Measurements from ENCODE around the gene PLCL1. TPM values are rescaled to one million over a fixed set of nuclear protein-coding genes. Genes with fewer than 3 reads are reported as not detected.

Gene PLCL1
- total and polyA plus RNA-seq, 2 donors (not counting 3 experiments of a cell fraction or from before 2014, with no cell fraction given), result 0.79 to 3.4 TPM

DNA sequence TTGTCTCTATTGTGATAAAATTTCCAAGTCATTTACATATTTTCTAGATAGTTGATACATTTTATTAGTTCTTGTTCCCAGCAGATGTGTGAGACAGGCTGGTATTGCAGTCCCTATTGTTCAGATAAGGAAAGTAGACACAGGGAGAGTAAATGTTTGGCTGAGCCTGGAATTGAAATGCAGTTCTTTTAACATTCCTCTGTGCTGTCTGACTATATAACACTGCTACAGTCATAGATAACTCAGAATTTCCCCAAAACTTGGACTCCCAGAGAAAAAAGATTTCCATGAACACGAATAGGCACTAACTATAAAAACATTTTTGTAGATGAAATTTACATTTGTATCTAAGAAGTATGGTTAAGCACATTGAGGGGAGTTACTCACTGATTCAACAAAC, 71.4 kb downstream of the PLCL1 start:
- H2AFZ ChIP-seq (ENCODE audit: low read depth, low read length), result no peak overlapping the region
- H3K9me3 ChIP-seq (replicated peaks; ENCODE audit: control insufficient read depth, insufficient read depth, low read length), result no peaks in the 10 kb centered on the region
- H3K27me3 ChIP-seq (ENCODE audit: control insufficient read depth in 2 of 2, insufficient read depth in 2 of 2, low read length in 2 of 2), result no peaks in the 10 kb centered on the region
- ChIA-PET CTCF (no interaction called here), POLR2A (no interaction called here)
- TF ChIP-seq, protein P1, sequence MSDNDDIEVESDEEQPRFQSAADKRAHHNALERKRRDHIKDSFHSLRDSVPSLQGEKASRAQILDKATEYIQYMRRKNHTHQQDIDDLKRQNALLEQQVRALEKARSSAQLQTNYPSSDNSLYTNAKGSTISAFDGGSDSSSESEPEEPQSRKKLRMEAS (IDR thresholded peaks at IDR 0.05; ENCODE audit: insufficient read depth, insufficient read length), result no peak
- no peak for TF ChIP-seq POLR2AphosphoS5 (IDR thresholded peaks at IDR 0.05; ENCODE audit: insufficient read depth, low read depth, low read length)
- no peak for TF ChIP-seq POLR2A (IDR thresholded peaks at IDR 0.05; ENCODE audit: low read depth, low read length)
- TF ChIP-seq FOS (IDR thresholded peaks at IDR 0.05; ENCODE audit: borderline replicate concordance, insufficient read depth, low read length), result no peak
- TF ChIP-seq, protein P2, sequence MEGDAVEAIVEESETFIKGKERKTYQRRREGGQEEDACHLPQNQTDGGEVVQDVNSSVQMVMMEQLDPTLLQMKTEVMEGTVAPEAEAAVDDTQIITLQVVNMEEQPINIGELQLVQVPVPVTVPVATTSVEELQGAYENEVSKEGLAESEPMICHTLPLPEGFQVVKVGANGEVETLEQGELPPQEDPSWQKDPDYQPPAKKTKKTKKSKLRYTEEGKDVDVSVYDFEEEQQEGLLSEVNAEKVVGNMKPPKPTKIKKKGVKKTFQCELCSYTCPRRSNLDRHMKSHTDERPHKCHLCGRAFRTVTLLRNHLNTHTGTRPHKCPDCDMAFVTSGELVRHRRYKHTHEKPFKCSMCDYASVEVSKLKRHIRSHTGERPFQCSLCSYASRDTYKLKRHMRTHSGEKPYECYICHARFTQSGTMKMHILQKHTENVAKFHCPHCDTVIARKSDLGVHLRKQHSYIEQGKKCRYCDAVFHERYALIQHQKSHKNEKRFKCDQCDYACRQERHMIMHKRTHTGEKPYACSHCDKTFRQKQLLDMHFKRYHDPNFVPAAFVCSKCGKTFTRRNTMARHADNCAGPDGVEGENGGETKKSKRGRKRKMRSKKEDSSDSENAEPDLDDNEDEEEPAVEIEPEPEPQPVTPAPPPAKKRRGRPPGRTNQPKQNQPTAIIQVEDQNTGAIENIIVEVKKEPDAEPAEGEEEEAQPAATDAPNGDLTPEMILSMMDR (IDR thresholded peaks at IDR 0.05; ENCODE audit: extremely low read depth in 1 of 2, insufficient read depth in 1 of 2, low read depth in 1 of 2, low read length in 2 of 2), result no peak
- FAIRE-seq (no peak), DNase-seq (ENCODE audit: low read depth, low spot score) (no peak)
- intact Hi-C loops (cut with micrococcal nuclease), result no loop called here
- no peaks in the 10 kb centered on the region for H3K79me2 ChIP-seq (ENCODE audit: control insufficient read depth, insufficient read depth, low read length)
- H3K4me1 ChIP-seq (ENCODE audit: control insufficient read depth, extremely low read depth, insufficient read depth, low read length), result no peaks in the 10 kb centered on the region
- H3K9ac ChIP-seq (replicated peaks; ENCODE audit: extremely low read depth, insufficient read depth, low read length), result no peak overlapping the region
- H3K4me3 ChIP-seq (replicated peaks in 1 of 3; ENCODE audit: insufficient read depth in 1 of 3, low read depth in 1 of 3, low read length in 3 of 3), result no peak overlapping the region
- no peaks in the 10 kb centered on the region for H4K20me1 ChIP-seq (replicated peaks; ENCODE audit: control insufficient read depth, extremely low read depth, insufficient read depth, low read length)
- H3K9me1 ChIP-seq (replicated peaks; ENCODE audit: control insufficient read depth, extremely low read depth, insufficient read depth, low read length), result no peaks in the 10 kb centered on the region
- no peaks in the 10 kb centered on the region for H3K36me3 ChIP-seq (ENCODE audit: control insufficient read depth in 2 of 2, extremely low read depth in 1 of 2, insufficient read depth in 2 of 2, low read length in 2 of 2)
- dilution Hi-C loops (cut with MboI; ENCODE audit: extremely low pct_ligation_motif_present, low sequenced_read_pairs), result no loop called here
- H3K27ac ChIP-seq (ENCODE audit: insufficient read depth, low read depth, low read length), result no peak overlapping the region
- BruUV-seq (replicated peaks), result no TSS peak
- H3K4me2 ChIP-seq (ENCODE audit: insufficient read depth, low read length), result no peak overlapping the region

DNA sequence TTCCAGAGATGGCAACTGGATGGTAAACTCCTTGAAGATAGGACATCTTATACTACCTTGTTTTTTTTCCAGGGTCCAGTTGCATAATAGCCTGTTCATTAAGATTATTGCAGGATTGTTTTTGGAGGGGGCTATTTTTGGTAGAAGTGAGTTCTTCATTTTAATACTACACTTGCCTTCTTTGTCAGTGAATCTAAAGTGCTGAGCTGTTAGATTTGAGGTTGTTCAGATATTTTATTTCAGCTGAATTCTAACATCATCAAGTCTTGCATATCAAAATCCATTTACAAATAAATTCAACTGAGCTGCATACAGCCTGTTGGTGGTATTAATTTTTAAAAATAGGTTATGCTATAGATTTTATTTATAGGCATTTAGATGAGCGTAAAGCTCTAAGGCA, 72.1 kb downstream of the PLCL1 start:
- H4K20me1 ChIP-seq (replicated peaks; ENCODE audit: control insufficient read depth, extremely low read depth, insufficient read depth, low read length), result no peaks in the 10 kb centered on the region
- no peaks in the 10 kb centered on the region for H3K36me3 ChIP-seq (ENCODE audit: control insufficient read depth in 2 of 2, extremely low read depth in 1 of 2, insufficient read depth in 2 of 2, low read length in 2 of 2)
- H3K27ac ChIP-seq (ENCODE audit: insufficient read depth, low read depth, low read length), result no peak overlapping the region
- no peaks in the 10 kb centered on the region for H3K79me2 ChIP-seq (ENCODE audit: control insufficient read depth, insufficient read depth, low read length)
- H3K4me1 ChIP-seq (ENCODE audit: control insufficient read depth, extremely low read depth, insufficient read depth, low read length), result no peaks in the 10 kb centered on the region
- dilution Hi-C loops (cut with MboI; ENCODE audit: extremely low pct_ligation_motif_present, low sequenced_read_pairs), result no loop called here
- BruUV-seq (replicated peaks), result no TSS peak
- H3K27me3 ChIP-seq (ENCODE audit: control insufficient read depth in 2 of 2, insufficient read depth in 2 of 2, low read length in 2 of 2), result no peaks in the 10 kb centered on the region
- FAIRE-seq (no peak), DNase-seq (ENCODE audit: low read depth, low spot score) (no peak)
- H3K9me3 ChIP-seq (replicated peaks; ENCODE audit: control insufficient read depth, insufficient read depth, low read length), result no peaks in the 10 kb centered on the region
- CTCF ChIA-PET, result no interaction called here
- no peak overlapping the region for H3K4me2 ChIP-seq (ENCODE audit: insufficient read depth, low read length)
- no peak overlapping the region for H3K4me3 ChIP-seq (replicated peaks in 1 of 3; ENCODE audit: insufficient read depth in 1 of 3, low read depth in 1 of 3, low read length in 3 of 3)
- TF ChIP-seq, protein P1 (IDR thresholded peaks at IDR 0.05; ENCODE audit: insufficient read depth, insufficient read length), result no peak
- TF ChIP-seq, protein P2 (IDR thresholded peaks at IDR 0.05; ENCODE audit: extremely low read depth in 1 of 2, insufficient read depth in 1 of 2, low read depth in 1 of 2, low read length in 2 of 2), result no peak
- no peak for TF ChIP-seq JUN (IDR thresholded peaks at IDR 0.05; ENCODE audit: borderline replicate concordance, insufficient read depth, insufficient read length, low read depth)
- TF ChIP-seq POLR2A (IDR thresholded peaks at IDR 0.05; ENCODE audit: low read depth, low read length), result no peak
- no peak for TF ChIP-seq GATA2 (IDR thresholded peaks at IDR 0.05; ENCODE audit: insufficient read depth, insufficient read length, low read depth, low read length)
- no peak for TF ChIP-seq FOS (IDR thresholded peaks at IDR 0.05; ENCODE audit: borderline replicate concordance, insufficient read depth, low read length)
- TF ChIP-seq EZH2 (IDR thresholded peaks at IDR 0.05; ENCODE audit: borderline replicate concordance, low read depth, low read length, severe bottlenecking), result no peak
- TF ChIP-seq POLR2AphosphoS5 (IDR thresholded peaks at IDR 0.05; ENCODE audit: insufficient read depth, low read depth, low read length), result no peak
- no peak for TF ChIP-seq MYC (IDR thresholded peaks at IDR 0.05; ENCODE audit: low read depth, low read length)
- POLR2A ChIA-PET, result no interaction called here
- H2AFZ ChIP-seq (ENCODE audit: low read depth, low read length), result no peak overlapping the region
- intact Hi-C loops (cut with micrococcal nuclease), result no loop called here
- no peaks in the 10 kb centered on the region for H3K9me1 ChIP-seq (replicated peaks; ENCODE audit: control insufficient read depth, extremely low read depth, insufficient read depth, low read length)
- H3K9ac ChIP-seq (replicated peaks; ENCODE audit: extremely low read depth, insufficient read depth, low read length), result no peak overlapping the region
